ENCODE measurements around the gene ANKRD12. TPM values are rescaled to one million over a fixed set of nuclear protein-coding genes. Genes with fewer than 3 reads are reported as not detected.

ANKRD12 gene
- total RNA-seq, 1 experiment from 2014 or later = 31.6 TPM

- H2AFZ ChIP-seq = peak overlapping the region; percentile 77
- H3K4me3 ChIP-seq = peak overlapping the region; percentile 100
- no peaks in the 10 kb centered on the region for H3K27me3 ChIP-seq (ENCODE audit: insufficient read depth, low read depth)
- H4K20me1 ChIP-seq (ENCODE audit: insufficient read depth) = peaks cover 48% of the 10 kb centered on the region
- peaks cover 9% of the 10 kb centered on the region for H3K36me3 ChIP-seq (ENCODE audit: low read depth)
- no peak for TF ChIP-seq EZH2 (IDR thresholded peaks at IDR 0.05; ENCODE audit: low read depth)
- no peak for TF ChIP-seq CTCF (conservative IDR thresholded peaks at IDR 0.05)
- BruUV-seq (replicated peaks) = no TSS peak
- peak overlapping the region; percentile 91 for H3K4me2 ChIP-seq
- intact Hi-C loops (cut with micrococcal nuclease; ENCODE audit: unreplicated experiment) = loop anchor here (2.0 kb wide), 1 partner anchor 31 kb away; no protein-coding TSS in a partner anchor
- POLR2A ChIA-PET (ENCODE audit: unreplicated experiment) = interaction anchor here (0.5 to 0.7 kb wide), 3 partner anchors 12 to 402 kb away, joined by 3 to 4 read pairs (median 3); no protein-coding TSS in a partner anchor
- peaks cover 64% of the 10 kb centered on the region for H3K79me2 ChIP-seq (ENCODE audit: low read depth)
- no peaks in the 10 kb centered on the region for H3K9me2 ChIP-seq (ENCODE audit: insufficient read depth)
- H3K27ac ChIP-seq = peak overlapping the region; percentile 68
- CTCF ChIA-PET = interaction anchor here (0.5 kb wide), 1 partner anchor 231 kb away, joined by 4 read pairs; the partner anchor contains the start of gene TWSG1
- peaks cover 5% of the 10 kb centered on the region; the same call in 1 of the 2 replicates for H3F3A ChIP-seq (ENCODE audit: insufficient read depth, low read depth)
- DNase-seq = peak in 1 of 2 experiments; percentile 55
- peaks cover 40% of the 10 kb centered on the region for H3K4me1 ChIP-seq (replicated peaks; ENCODE audit: insufficient read depth)
- no peaks in the 10 kb centered on the region for H3K9me3 ChIP-seq (ENCODE audit: insufficient read depth, low read depth)
Measured at GRCh38 chr18:9103376-9103873, 33.2 kb upstream of the ANKRD12 start.

- BruUV-seq (replicated peaks) = no TSS peak
- Histone ChIP-seq H3K36me3 (ENCODE audit: low read depth) (peaks cover 9% of the 10 kb centered on the region), H3K4me2 (peak overlapping the region; percentile 91), H3K4me3 (peak overlapping the region; percentile 100), H3K4me1 (replicated peaks; ENCODE audit: insufficient read depth) (peaks cover 40% of the 10 kb centered on the region), H3K79me2 (ENCODE audit: low read depth) (peaks cover 73% of the 10 kb centered on the region), H3K9me3 (ENCODE audit: insufficient read depth, low read depth) (no peaks in the 10 kb centered on the region), H2AFZ (no peak overlapping the region), H3K27me3 (ENCODE audit: insufficient read depth, low read depth) (no peaks in the 10 kb centered on the region), H4K20me1 (ENCODE audit: insufficient read depth) (peaks cover 57% of the 10 kb centered on the region), H3K27ac (no peak overlapping the region), H3F3A (ENCODE audit: insufficient read depth, low read depth) (peaks cover 5% of the 10 kb centered on the region; the same call in 1 of the 2 replicates), H3K9me2 (ENCODE audit: insufficient read depth) (no peaks in the 10 kb centered on the region)
- ChIA-PET CTCF (interaction anchor here (0.6 kb wide), 1 partner anchor 522 kb away, joined by 3 read pairs; no protein-coding TSS in a partner anchor), POLR2A (ENCODE audit: unreplicated experiment) (interaction anchor here (0.5 to 0.6 kb wide), 2 partner anchors 246 to 401 kb away, joined by 3 to 4 read pairs; no protein-coding TSS in a partner anchor)
- TF ChIP-seq EZH2 (IDR thresholded peaks at IDR 0.05; ENCODE audit: low read depth) (no peak), CTCF (conservative IDR thresholded peaks at IDR 0.05) (no peak)
- intact Hi-C loops (cut with micrococcal nuclease; ENCODE audit: unreplicated experiment) = no loop called here
- DNase-seq = peak in 1 of 2 experiments; percentile 36
Measured at GRCh38 chr18:9104244-9104901, 32.2 kb upstream of the ANKRD12 start.

- no peaks in the 10 kb centered on the region for H3K9me3 ChIP-seq (ENCODE audit: insufficient read depth, low read depth)
- no peak for TF ChIP-seq EZH2 (IDR thresholded peaks at IDR 0.05; ENCODE audit: low read depth)
- TF ChIP-seq CTCF (conservative IDR thresholded peaks at IDR 0.05) = no peak
- no TSS peak for BruUV-seq (replicated peaks)
- CTCF ChIA-PET = no interaction called here
- H3K27ac ChIP-seq = no peak overlapping the region
- peak overlapping the region; percentile 100; the same call in 1 of the 2 replicates for H3K4me3 ChIP-seq
- intact Hi-C loops (cut with micrococcal nuclease; ENCODE audit: unreplicated experiment) = no loop called here
- peaks cover 5% of the 10 kb centered on the region; the same call in 1 of the 2 replicates for H3F3A ChIP-seq (ENCODE audit: insufficient read depth, low read depth)
- POLR2A ChIA-PET (ENCODE audit: unreplicated experiment) = no interaction called here
- no peak for DNase-seq
- H3K79me2 ChIP-seq (ENCODE audit: low read depth) = peaks cover 84% of the 10 kb centered on the region
- H2AFZ ChIP-seq = no peak overlapping the region
- H3K36me3 ChIP-seq (ENCODE audit: low read depth) = peaks cover 9% of the 10 kb centered on the region
- H3K9me2 ChIP-seq (ENCODE audit: insufficient read depth) = no peaks in the 10 kb centered on the region
- peaks cover 68% of the 10 kb centered on the region for H4K20me1 ChIP-seq (ENCODE audit: insufficient read depth)
- H3K27me3 ChIP-seq (ENCODE audit: insufficient read depth, low read depth) = no peaks in the 10 kb centered on the region
- H3K4me2 ChIP-seq = peak overlapping the region; percentile 91
- H3K4me1 ChIP-seq (replicated peaks; ENCODE audit: insufficient read depth) = peaks cover 40% of the 10 kb centered on the region
Measured at GRCh38 chr18:9105420-9105819, 31.2 kb upstream of the ANKRD12 start.

Measured in PC-9 (cell line).